ENCODE results near the gene SGK2.

DNA sequence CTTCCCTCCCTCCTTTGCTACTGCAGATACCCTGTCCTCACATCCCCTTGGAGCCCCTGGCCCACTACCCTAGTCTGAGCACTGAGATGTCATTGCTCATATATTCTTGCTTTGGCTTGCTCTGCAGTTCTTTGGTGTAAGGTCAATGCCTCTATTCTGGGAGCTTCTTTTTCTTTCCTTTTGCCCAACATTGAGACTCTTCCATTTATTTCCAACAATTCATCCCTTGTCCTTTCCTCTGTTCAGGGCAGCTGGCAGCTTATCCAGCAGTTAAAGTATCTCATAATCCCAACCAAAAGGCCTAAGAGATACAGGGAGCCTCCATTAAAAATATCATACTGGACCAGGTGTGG, 27.8 kb upstream of the SGK2 start:
- TF ChIP-seq, protein P1, sequence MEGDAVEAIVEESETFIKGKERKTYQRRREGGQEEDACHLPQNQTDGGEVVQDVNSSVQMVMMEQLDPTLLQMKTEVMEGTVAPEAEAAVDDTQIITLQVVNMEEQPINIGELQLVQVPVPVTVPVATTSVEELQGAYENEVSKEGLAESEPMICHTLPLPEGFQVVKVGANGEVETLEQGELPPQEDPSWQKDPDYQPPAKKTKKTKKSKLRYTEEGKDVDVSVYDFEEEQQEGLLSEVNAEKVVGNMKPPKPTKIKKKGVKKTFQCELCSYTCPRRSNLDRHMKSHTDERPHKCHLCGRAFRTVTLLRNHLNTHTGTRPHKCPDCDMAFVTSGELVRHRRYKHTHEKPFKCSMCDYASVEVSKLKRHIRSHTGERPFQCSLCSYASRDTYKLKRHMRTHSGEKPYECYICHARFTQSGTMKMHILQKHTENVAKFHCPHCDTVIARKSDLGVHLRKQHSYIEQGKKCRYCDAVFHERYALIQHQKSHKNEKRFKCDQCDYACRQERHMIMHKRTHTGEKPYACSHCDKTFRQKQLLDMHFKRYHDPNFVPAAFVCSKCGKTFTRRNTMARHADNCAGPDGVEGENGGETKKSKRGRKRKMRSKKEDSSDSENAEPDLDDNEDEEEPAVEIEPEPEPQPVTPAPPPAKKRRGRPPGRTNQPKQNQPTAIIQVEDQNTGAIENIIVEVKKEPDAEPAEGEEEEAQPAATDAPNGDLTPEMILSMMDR (conservative IDR thresholded peaks at IDR 0.05; ENCODE audit: low read length): no peak
- no peak for TF ChIP-seq EZH2phosphoT487 (IDR thresholded peaks at IDR 0.05; ENCODE audit: borderline replicate concordance, low read depth, low read length)
